Fibroblast of skin of right quadriceps (primary cell): ENCODE measurements around the gene NSUN2.

Experiments used
- DNase-seq: peaks from one replicate; pipeline ENCODE4 v3.0.0-alpha.2; 2013

The NSUN2 gene

DNA sequence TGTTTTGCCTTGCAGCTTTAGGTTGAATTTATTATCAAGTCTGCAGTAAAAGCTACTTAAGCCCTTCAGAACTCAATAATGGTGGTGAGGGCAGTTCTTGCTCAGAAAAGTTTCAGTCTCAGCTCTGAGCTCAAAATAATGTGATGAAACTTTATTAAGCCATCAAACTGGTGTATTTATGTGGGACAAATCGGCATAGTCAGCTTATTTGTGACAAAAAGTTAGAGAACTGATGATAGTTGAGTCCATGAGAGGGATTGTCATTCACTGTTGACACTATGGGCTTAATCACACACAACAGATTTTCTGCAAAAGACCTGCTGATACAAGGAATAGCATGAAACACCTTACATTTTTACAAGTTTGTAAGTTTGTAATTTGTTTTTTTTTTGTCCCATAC lies 9.8 kb upstream of the NSUN2 start:
- DNase-seq, result no peak

DNA sequence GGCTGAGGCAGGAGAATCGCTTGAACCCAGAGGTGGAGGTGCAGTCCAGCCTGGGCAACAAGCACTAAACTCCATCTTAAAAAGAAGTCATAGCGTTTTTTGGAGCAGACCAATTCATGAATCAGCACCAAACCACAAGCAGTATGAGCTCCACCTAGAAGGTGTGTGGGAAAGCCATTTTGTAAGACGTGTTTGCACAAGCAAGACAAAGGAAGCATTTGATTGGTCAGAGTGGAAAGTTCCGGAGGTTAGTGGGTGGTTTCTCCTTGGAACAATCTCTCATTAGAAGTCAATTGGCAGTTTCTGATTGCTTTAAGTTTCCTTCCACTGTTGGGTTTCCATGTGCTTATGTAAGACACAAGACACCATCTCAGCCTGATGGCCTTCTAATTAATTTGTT lies 5.4 kb upstream of the NSUN2 start:
- no peak for DNase-seq

DNA sequence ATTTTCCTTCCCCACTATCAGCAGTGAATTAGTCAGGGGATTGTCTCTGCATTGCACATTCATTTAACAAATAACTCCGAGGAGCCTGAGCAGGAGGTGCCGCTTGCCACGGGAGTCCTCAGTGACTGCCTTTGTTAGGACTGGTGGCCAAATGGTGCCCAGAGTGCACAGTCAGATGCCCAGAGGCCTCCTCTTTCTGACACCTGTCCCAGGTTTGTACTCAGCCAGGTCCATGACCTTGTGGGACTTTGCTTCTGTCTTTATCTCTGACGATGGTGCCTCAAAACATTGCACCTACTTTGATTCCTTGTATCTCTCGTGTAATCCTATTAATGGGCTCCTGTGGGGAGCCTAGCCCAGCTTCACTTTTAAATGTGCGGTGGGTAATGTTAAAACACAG lies 4.7 kb upstream of the NSUN2 start:
- no peak for DNase-seq

DNA sequence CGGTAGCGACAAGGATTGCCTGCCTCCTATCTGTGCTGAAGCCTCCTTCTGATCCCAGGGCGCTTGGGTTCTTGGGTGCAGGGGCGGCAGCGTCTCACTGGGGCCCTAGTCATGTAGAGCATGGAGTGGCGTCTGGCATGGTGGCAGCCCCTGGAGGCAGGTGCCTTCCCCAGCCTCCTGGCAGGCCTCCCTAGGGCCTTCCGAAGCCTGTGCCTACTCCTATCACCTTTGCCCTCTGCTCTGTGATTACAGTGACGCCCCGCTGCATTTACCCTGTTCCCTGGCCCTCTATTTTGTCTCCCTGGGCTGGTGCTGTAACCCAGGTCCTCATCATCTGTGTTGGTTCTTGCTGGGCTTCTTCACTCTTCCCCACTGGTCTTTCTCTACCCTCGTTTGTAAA lies 4.2 kb upstream of the NSUN2 start:
- DNase-seq, result no peak

DNA sequence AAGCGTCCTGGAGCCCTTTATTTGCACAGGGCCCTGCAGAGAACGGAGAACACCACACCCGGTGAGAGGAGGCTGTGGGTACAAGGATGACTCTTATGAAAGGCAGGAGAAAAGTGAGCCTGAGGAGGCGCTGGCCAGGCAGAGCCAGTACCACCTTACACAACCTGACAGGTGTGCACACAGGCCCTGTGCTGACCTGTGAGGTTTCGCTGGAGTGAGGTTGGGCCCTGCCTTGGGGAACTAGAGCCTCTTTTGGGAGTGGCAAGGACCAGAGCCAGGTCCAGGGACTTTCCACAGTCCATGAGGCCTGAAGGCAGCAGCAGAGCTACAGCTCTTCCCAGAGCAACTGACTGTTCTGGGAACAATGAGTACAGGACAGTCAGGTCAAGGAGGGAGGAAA lies 3.4 kb upstream of the NSUN2 start:
- no peak for DNase-seq

DNA sequence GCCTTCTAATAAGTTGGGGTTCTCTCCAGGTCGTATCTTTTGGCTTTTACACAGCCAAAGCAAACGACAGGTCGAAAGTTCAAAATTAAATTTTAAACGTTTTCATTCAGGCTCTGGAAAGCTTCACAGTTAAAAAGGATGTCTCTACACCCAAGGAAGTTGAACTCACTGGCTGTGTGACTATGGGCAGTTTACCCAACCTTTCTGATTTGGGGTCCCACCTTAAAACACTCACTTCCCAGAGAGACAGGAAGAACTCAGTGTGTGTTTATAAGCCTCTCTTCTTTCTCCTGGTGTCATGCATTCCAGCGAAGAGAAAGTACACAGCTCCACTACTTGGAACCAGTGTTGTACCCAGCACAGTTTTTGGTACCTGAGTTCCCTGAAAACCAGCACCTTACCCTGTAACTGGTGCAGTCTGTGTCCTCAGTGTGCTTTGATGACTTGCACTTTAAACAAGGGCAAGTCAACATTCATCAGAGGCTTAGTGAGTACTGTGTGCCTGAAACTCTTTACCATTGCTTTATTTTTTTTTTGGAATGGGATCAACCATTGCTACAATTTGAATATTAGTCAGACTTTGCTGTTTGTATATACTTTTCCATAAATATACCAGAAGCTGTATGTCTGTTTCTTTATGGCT lies 2.1 kb upstream of the NSUN2 start:
- DNase-seq, result no peak

DNA sequence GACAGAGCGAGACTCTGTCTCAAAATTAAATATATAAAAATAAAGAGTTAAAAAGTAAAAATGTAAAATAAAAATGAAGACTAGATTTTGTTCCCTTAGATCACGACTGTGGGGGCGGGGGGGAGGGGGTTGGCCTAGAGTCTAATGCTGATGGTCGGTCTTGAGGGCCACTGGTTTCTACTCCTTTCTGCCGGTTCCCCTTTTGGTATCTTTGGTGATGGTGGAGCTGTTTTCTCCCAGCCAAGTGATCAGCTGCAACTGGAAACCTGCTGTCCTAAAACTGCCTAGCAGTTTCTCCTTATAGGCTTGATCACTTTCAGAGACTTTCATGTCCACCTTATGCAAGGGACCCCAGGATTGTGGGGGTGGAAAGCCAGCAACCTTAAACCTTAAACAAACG lies 1.5 kb upstream of the NSUN2 start:
- no peak for DNase-seq

DNA sequence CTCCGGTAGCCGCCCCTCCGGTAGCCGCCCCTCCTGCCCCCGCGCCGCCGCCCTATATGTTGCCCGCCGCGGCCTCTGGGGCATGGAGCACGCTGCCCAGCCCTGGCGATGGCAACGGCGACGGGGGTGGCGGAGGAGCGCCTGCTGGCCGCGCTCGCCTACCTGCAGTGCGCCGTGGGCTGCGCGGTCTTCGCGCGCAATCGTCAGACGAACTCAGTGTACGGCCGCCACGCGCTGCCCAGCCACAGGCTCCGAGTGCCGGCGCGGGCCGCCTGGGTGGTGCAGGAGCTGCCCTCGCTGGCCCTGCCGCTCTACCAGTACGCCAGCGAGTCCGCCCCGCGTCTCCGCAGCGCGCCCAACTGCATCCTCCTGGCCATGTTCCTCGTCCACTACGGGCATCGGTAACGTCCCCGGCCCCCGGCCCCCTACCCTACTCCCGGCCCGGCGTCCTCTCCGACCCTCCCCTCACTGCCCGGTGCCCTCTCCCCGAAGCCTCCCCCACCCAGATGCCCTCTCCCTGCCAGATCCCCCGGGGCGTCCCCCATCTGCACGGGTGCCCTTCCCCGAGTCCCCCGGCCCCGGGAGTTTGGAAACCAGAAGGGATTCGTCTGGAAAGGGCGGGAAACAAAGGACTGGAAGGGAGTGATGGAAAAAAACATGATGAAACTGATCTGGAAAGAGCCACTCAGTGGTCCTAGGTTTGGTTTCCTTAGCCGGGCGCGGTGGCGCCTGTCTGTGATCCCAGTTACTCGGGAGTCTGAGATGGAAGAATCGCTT lies 813 bp upstream of the NSUN2 start:
- DNase-seq, result peak; percentile 7

DNA sequence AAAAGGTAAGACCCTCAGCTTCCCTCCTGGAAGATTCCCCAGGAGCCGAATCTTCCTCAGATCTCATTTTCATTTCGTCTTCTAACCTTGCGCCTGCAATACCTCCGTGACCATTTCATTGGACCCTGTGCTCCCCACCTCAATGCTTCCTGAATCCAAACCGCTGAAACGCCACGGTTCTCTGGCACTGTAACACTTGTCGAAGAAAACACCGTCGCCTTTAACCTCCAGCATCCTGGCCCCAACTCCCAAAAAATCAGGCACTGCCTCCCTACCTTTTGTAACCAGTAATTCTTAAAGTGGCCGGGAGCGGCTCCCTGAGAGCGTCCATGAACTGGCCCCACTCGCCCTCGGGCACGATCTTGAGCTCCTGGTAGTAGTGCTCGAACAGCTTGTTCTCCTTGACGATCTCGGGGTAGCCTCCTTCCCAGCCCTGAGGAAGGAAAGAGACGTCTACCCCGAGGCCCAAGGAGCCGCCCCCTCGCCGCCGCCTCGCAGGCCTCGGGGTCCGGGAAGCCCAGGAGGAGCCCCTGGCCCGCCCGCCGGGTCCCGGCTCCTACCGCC lies 438 bp downstream of the NSUN2 start:
- DNase-seq, result no peak

DNA sequence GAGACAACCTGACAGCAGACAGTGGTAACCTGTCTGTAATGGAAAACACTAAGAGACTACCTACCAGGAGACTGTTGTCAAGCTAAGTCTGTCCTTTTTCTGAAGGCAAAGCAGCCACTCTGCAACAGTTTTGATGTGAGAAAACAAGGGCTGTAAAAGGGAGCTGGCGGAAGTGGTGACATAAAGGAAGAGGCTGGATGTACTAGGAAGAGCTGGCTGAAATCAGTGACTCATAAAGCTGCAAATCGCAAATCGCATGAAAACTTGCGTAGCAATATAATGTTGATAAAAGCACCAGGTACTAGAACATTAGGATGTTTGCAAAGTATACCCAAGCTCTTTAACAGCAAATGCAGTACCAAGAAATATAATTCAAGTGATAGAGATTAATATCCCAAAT lies 1.4 kb downstream of the NSUN2 start:
- no peak for DNase-seq

DNA sequence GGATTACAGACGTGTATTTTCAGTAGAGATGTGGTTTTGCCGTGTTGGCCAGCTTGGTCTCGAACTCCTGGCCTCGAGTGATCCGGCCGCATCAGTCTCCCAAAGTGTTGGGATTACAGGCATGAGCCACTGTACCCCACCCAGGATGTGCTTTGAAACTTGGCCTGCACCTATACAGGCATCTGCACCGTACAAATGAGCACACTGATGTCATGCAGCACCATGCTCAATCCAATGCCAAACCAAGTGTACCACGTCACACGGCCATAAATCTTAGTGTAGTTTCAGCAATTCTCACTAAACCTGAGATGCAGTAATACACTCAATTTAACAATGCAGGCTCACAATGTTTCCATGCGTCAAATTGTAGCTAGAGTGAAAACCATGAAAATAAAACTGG lies 6.3 kb downstream of the NSUN2 start:
- no peak for DNase-seq

DNA sequence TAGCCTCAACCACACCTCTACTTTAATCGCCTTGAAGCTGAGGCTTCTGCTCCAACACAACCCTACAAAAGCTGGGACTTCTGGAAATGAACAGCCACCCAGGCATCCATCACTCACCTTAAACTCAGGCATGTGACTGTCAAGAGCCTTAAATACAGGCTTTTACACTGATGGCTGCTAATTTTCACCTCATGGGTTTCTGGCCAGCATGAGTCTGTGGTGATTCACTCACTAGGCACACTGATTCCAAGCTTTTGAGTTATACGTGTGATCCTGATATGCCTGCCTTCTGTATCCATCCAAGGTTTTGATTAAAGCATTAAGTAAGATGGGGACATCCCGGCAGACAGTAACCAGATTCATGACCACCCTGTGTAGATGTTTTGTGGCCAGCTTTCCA lies 8.9 kb downstream of the NSUN2 start:
- DNase-seq, result no peak

DNA sequence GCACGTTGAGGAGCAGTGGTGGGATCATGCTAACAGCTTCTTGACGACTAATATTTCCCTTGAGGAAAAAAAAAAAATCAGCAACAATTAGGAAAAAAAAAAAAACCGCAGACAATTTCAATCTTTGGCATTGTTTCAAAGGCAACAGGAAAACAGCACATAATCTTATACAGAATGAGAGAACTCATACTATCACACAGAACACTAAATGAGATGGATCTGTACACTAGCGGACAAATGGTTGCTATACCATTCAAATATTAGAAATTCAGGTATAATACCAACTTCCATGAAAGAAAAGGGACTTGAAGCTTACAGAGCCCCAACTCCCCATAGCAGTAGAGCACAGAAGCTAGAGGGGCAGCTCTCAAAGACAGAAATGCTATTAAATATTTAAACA lies 9.6 kb downstream of the NSUN2 start:
- DNase-seq, result no peak

DNA sequence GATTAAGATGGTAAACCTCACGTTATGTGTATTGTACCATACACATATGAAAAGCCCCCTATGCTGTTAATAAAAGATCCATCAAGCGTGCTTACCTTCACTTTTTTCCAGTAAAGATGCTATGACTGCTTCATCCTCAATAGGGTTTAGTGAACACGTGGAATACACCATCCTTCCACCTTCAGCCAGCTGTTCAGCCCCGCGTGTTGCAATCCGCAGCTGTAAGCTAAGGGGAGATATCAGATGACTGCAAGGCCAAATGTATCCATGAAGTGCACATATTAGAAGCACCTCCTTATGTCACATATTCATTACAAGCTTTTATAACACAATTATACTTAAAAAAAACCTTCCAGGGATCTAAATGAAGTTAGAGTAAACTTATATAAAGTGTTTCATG lies 16.2 kb downstream of the NSUN2 start:
- no peak for DNase-seq

DNA sequence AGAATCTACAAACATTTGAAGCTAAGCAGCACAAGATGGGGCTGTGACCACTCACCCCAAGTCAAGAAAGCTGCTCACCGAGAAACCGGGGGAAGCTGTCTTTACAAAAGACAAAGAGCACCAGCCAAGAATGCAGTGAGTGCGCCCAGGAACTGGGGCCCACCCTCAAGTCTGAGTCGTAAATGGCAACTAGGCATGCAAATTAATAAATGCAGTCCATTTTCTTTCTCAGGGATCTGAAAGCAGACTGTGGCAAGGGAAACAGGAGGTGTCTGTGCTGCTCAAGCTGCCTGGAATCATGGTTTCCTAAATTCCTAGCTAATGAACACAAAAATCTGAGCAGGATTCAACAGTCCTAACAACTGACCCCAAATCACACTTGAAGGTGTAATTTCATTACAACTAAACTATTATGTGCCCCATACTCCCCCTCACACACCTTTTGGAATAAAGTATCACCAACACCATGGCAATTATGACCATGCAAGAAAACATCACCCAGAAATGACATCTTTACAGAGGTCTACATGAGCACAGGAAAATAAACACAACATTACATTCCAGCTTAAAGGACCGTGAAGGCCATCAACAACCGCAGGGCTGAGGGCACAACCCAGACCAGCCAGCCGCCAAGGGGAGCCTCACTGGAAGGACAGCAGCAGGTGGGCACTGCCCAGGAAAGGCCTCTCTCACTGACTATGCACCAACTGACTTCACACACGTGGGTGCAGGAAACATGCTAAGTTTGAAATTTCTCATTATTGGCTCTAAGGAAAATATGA lies 17.6 kb downstream of the NSUN2 start:
- no peak for DNase-seq

DNA sequence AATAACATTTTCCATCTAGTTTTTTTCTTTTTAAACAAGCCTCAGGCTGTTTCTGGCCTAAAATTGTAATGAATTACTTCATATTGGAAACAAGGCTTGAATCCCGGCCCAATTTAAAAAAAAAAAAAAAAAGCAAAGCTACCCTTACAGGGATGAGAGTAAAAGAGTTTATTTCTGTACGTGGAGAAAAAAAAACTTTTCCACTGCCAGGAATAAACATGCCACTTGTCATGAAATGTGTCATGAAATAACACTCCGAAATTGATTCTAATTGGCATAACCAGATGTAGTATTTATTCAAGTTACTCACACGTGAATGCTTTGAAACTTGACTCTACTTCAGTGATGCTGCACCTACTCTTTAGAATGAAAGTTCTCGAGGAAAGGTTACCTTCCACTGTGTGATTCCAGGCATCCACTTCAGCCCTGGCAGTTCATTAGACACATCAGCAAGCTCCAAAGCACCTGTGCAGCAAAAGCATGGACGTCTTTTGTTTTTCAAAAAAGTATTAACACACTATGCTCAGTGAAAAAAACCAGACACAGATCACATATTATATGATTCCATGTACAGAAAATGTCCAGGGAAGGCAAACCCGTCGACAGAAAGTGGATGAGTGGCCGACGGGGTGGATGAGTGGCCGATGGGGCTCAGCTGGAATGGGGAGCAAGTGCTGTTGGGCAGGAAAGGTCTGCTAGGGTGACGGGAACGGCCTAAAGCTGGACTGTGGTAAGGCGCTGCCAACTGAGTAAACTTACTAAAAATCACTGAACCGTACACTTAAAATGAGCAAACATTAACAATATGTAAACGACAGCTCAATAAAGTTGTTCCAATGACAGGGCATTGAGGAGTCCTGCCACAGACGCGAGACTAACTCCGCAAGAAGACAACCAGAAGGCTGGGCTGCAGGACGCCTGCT lies 21.2 kb downstream of the NSUN2 start:
- no peak for DNase-seq

DNA sequence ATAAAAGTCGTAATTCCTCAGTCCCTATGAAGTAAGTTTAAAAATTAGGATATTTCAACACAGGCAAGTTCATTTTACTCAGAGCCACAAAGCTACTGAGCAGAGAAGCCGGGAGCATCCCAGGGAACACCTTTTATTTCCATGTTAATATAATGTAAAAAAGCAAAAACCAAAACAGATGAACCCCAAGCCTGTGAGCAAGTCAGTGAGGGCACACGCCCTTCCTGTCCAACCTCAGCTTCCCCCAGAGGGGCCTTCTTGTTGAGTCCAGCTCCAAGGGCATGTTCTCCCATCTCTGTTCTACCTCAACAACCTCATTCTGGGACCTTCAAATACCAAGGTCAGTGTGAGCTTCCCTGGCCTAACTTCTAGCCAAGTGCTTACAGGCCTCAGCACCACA lies 24.8 kb downstream of the NSUN2 start:
- DNase-seq, result no peak

DNA sequence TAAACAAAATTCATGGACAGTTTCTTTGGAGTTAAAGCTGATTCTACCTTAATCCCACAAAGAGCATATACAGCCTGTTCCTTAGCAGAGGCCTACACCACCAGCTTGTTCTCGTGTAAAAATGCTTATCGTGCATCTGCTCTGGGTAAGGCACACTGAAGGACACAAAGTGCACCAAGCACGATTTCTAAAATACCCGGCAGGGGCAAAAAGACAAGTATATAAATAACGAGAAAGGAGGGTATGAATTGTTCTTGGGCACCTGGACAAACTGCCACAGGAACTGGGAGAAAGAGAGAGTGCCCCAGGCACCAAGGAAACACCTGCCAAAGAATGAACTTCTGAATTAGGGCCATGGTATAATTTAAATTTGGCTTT lies 25.3 kb downstream of the NSUN2 start:
- DNase-seq, result no peak

DNA sequence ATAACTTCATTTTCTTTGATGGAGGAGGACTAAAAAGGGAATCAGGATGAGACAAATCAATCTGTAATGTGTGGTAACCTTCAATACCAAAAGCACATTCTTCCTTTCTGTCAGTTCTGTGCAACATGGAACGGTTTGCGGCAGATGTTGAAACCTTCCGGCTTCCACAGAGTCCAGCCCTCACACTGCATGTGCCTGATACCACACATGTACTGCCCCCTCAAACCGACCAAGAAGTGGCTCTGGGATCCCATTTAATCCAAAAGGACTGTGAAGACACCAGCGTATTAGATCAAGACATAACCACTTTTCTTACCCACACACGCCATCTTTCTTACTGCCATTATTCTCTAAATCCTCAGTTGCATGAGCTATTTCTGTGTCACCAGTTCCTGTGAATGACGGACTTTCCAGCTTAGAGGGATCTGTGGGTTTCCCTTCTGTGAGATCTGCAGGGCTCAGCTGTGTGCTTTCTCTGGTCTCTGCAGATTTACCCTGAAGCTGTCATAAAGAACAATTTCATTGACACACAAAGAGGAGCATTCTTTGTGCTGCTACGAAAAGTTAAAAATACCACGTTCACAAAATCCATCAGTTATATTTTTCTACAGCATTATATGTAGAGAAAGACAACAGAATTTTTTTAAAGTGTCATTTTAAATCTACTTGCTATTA lies 25.8 kb downstream of the NSUN2 start:
- DNase-seq, result no peak

DNA sequence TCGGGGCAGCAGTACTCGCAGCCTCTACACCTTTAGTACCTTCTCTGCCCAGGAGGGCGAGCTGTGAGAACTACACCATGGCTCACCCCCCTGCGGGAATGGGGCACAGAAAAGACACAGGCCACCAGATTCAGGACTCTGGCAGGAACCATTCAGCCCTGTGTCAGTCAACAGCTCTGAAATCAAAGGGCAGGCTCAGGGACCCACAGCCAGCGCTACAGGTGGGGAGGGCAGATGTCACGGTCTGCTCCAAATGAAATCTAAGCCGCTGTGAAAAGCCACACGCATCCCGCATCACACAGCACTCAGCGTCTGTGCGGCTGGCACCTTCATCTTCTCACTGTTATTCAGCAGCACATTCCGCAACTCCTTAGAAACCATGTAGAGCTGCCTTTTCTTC lies 27.9 kb downstream of the NSUN2 start:
- no peak for DNase-seq

DNA sequence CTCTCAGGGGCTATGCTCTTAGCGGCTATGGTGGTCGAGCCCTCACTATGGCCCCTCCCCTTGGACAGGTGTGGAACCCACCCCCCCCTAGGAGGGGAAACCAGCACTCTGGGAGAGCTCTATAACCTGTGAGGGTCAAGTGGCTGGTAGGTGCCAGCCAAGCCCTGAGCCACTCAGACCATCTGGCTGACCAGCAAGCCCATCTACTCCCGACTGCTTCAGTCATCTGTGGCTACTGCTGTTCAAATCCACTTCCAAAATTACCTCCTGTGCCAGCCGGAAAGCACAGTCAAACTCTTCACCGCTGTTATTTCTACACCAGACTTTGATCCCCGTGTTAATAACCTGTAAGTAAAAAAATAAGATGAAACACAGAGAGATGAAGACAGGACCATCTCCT lies 28.5 kb downstream of the NSUN2 start:
- no peak for DNase-seq

DNA sequence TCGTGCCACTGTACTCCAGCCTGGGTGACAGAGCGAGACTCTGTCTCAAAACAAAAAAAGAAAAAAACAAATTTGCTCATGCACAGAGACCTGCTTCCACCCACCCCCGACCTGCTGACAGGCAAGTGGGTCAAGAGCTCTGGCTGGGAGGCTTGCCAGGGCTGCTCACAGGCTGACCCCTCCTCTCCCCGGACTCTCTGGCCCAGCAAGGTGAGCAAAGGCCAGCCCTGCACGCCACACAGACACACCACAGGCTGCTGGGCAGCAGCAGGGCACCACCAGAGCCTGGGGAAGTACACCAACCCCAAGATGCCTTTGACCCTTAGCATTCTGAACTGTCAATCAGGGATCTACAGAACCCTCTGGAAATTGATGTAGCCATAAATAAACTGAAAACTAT lies 29.2 kb downstream of the NSUN2 start:
- no peak for DNase-seq
